Hindlimb muscle (tissue), 1 donor: Measurements from ENCODE around the gene PPP1R13B. TPM values are rescaled to one million over a fixed set of nuclear protein-coding genes. Genes with fewer than 3 reads are reported as not detected.

ENCODE experiments used
- DNase-seq: peaks from one replicate; pipeline ENCODE4 v3.0.0-alpha.2; 2013
- polyA plus RNA-seq: library from polyadenylated mRNA; unstranded; fragments of 120-200 nt; gene quantifications from one replicate; pipeline ENCODE4 v1.2.1, GENCODE V29; 2013; ENCODE audit not compliant: insufficient read length

Gene PPP1R13B
- polyA plus RNA-seq, 1 donor, result 13.6 TPM

DNA sequence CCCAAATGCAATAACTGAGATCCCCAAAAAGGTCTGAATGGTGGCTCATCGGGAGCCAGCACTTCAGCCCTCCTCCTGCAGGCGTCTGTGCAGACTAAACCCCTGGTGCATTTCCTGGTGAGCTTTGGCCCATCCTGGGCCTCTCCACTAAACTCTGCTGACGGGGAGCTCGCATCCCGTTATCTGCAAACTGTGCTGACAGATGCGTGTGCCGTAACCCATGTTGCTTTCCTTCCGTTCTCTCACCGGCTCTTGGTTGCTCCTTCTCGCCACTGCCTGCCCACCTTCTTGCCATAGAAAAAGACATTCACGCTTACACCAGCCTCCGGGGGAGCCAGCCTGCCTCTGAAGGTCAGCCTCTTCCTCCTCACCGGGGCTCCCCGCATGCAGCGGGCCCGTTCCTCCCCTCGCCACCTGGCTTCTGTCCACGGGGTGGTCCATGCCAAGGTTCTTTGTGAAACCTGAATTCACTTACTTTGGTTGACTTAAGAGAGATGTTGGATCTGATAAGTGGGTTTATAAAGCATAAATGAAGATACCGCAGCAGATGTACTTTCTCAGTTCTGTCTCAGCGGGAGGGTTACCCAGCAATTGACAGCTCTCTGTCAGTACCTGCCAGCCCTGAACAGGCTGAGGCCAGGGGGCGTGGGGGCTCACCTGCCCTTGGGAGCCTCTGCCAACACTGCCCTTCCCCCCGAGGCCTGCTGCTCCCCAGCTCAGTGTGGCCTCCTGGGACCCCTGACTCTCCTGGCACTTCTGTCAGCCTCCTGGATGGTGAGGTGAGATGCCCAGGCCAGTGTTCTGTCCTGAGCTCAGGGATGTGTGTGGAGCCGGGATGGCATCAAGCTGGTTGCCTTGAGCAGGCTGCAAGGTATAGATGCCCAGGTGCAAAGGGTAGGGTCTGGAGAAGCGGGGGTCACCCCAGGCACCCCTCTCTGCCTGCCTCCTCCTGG is 117.6 kb downstream of the PPP1R13B start:
- DNase-seq, result no peak

DNA sequence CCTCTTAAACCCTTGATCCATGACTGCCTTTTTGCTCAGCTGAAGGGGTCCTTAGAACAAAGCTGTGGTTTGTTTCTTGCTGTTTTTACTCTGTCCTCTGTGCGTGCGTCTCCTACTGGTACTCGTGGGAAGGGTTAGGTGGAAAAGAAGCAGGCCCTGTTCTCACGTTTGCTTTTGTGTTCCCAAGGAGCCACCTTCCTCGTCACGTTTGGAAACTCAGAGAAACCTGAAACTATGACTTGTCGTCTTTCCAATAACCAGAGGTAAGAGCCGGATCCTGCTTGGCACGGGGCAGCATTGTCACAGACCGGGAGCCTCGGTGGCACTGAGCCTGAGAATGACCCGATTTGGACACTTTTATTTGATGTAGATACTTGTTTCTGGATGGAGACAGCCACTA is 118.7 kb downstream of the PPP1R13B start:
- no peak for DNase-seq

DNA sequence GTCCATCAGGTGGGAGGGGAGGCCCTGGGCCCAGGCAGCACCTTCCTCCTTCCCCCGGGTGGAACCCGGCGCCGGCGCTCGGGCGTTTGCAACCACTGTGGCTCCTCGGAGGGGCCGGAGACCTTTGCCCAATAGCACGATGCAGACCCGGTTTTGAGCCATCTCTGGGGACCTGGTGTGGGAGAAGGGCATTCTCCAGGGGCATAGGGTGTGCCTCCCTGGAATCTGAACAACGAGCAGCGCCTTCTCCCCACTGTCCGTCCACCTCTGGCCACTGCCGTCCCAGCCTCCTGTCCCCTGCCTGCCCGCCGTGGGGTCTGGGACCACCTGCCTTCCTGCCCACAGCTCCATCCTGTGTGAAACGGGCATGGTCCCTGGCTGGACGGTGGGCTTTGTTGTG is 119.2 kb downstream of the PPP1R13B start:
- DNase-seq, result no peak

DNA sequence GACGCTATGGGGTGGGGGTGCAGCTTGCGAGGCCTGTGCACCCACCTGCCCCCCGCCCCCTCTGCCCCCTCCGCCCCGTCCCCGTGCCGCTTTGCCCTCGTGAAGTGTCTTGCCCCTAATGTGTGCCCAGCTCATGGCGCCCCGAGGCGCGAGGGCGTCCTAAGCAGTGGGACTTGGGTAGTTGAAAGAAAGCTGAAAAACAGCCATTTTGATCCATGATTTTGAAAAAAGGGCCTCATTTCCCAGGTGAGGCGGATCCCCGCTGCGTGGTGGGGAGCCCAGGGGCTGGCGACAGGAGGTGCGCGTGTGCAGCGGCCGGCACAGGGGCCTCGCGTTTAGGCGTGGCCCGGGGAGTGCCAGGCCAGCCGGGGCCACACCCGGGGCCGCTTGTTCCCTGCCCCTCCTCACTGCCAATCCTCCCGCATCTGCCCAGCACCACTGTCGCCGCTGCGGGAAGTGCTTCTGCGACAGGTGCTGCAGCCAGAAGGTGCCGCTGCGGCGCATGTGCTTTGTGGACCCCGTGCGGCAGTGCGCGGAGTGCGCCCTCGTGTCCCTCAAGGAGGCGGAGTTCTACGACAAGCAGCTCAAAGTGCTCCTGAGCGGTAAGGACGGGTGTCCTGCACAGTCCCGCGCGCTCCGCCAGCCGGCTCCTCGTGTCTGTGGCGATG is 119.9 kb downstream of the PPP1R13B start:
- no peak for DNase-seq

DNA sequence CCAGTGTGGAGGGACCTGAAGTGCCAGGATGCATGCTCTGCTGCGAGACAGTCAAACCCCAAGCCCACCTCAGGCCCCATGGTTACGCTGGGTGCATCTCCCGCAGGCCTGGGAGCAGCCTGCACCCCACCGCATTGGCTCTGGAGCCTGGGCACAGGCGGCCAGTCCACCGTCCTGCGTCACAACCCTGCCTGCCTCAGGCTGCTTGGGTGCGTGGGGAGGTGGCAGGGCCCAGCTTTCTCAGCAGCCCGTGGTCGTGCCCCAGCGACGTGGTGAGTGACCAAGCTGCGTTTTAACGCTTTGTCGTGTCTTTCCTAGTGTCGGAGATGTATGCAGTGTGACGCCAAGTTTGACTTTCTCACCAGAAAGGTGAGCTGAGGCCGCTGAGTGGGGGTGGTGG is 120.9 kb downstream of the PPP1R13B start:
- no peak for DNase-seq

DNA sequence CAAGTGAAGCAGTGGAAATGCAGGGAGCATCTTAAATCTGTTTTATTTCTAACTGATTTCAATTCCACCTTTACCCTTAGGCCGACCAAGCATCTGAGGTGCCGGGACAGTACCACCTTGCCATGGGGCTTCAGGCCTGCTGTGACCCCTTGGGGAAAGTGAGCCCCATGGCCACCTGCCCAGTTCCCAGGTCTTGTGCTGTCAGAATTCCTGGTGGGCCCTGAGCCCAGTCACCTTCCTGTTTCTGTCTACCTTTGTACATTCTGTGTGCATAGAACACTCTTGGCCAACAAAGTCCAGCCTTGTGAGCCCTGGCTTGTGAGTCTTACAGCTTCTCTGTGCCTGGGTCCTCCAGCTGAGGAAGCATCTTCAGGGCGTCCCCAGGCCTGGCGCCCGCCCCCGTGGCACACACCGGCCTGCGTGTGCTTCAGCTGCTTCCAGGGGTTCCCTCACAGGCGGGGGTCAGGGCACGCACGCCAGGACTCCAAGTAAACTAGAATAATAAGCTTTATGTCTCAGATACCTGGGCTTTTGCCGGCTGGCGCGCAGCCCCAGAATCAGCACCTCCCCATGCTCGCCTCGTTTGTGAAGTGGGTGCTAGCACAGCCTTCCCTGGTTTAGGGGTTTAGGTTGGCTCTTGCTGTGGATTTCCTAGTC is 121.5 kb downstream of the PPP1R13B start:
- no peak for DNase-seq

DNA sequence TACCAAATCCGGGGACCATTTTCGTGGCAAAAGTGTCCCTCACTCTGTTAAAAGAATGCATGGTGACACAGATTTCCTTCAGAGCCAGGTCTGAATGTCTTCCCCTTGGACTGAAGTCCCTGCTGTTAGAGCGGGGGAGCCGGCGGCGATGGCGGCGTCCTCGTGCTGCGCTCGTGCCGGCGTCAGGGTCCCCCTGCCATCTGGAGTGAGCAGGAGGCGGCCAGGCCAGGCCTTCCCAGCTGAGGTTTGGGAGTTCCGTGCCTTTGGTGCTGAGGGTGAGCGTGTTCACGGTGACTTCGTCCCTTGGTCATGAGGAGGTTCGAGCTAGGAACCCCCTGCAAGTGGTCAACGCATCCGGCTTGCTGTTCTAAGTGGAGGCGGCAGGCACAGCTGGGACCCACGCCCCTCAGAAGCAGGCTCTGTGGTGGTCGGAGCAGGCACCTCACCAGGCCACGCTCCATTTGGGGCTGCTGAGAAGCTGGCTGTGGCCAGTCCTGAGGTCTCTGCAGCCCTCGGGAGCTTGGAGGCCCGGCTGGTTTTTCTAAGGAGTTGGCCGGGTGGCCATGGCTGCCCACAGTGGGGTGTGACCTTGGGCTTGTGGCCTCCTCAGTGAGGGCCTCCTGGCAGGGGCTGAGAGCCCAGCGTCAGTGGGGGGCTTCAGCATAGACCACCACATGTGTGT is 122.2 kb downstream of the PPP1R13B start:
- no peak for DNase-seq

DNA sequence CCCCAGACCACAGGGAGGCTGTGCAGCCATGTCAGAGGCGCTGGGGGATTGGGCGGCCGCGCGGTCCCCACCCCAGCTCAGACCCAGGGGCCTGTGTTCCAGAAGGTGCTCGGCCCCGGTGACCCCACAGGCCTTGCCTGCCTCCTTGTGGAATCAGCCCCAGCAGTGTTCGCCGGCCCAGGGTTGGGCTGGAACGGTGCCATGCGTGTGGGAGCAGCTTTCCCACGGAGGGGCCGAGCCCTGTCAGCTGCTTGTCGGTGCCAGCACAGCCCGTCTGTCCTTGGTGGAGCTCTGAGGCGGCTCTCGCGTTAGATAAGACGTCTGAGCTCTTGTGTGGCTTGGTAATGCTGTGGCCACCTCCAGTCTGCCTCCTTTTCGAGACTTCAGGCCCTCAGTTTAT is 123.3 kb downstream of the PPP1R13B start:
- DNase-seq, result no peak

DNA sequence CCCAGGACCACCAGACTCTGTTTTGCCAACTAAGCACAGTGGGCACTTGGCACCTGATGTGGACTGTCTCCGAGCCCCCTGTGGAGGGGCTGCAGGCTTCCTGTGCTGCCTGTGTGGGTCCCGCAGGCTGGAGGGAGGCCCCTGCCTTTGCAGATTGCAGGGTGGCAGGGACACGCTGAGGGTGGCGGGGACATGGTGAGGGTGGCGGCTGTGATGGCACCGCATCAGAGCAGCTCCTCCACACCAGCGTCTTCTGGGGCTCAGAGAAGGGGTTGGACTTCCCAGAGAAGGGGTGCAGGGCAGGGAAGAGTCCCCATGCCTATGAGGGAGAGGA is 123.7 kb downstream of the PPP1R13B start:
- DNase-seq, result no peak

DNA sequence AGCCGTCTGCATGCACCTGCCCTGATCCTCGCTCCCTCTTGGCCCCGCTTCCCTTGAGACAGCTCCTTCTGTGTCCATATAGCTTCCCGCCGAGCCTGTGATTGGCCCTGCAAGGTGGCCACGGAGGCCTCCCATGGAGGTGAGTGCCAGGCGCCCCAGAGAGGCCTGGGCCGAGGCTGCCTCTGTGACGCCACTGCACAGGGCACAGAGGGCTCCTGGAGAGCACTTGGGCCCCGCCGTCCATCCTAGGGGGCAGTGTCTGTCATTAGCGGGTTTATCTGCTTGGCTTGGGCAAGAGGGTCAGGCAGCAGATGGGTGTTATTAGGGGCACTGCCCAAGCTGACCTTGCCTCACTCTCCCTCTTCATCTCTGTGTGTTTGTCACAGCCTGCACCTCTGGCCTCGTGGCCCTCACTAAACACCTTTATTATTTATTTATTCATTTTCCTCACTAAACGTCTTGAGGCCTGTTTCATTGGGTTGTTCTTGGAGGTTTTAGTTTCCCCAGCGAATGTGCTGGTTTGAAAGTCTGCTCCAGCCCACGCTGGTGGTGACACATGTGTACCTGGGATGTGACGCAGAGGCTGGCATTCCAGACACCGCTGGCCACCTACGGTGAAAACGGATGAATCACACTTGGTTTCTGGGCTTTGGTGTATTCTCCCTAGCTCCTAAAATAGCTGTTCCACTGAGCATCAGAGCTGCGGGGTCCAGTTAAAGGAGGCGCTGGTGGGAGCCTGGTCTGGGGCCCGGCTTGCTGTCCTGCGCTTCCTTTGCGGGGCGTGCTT is 125.8 kb downstream of the PPP1R13B start:
- DNase-seq, result no peak

DNA sequence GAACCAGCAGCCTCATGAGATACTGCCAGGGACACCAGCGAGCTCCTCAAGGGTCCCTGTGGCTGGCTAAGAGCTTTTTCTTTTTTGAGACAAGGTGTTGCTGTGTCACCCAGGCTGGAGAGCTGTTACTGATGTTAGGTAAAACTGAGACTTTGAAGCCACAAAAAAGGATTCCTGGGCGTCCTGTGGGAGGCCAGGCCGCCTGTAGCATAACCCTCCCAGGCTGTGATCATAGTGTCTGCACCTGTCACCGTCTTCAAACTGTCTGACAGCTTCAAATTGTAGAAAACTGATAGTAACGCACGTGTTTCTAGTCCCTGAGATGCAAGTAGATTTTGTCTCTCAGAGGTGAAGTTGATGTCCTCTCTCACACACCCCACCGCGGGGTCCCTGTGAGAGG is 127.6 kb downstream of the PPP1R13B start:
- DNase-seq, result no peak

DNA sequence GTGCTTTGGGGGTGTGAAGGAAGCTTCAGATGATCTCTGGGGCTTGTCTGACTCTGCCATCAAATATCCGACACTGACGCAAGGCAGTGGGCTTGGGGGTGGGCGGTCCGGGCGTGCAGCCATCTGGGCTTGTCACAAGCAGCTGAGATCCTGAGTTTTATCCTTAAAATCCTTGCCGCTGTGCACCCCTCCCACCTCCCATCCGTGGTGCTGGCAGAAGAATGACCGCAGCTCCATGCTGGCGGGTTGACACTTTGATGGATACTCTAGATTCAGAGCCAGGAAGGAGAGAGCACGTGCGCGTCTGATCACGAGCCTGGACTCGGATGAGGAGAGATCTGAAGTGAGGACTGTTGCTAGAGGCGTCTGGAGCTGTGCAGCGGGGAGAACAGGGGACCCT is 128.8 kb downstream of the PPP1R13B start:
- peak; percentile 38 for DNase-seq

DNA sequence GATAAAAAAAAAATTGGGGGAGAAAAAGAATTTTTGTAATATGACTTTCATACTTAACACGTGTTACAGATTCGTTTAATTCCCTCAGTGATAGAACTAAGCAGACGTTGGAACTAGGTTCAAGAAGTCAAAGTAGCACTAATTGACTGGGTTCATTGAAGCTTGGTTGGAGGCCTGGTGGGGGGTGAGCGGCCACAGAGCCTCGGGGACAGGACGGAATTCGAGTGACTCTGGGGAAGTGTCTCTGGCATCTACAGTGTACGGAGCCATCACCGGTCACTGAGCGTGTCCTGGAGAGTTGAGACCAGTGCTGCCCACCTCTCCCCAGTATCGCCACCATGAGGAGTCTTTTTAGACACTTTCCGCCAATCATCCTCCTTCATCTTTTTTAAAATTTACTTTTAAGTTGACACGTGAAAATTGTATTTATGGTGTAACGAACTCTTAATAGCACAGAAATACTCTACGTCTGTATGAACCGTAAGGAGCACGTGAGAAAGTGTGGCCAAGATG is 130.4 kb downstream of the PPP1R13B start:
- DNase-seq, result no peak

DNA sequence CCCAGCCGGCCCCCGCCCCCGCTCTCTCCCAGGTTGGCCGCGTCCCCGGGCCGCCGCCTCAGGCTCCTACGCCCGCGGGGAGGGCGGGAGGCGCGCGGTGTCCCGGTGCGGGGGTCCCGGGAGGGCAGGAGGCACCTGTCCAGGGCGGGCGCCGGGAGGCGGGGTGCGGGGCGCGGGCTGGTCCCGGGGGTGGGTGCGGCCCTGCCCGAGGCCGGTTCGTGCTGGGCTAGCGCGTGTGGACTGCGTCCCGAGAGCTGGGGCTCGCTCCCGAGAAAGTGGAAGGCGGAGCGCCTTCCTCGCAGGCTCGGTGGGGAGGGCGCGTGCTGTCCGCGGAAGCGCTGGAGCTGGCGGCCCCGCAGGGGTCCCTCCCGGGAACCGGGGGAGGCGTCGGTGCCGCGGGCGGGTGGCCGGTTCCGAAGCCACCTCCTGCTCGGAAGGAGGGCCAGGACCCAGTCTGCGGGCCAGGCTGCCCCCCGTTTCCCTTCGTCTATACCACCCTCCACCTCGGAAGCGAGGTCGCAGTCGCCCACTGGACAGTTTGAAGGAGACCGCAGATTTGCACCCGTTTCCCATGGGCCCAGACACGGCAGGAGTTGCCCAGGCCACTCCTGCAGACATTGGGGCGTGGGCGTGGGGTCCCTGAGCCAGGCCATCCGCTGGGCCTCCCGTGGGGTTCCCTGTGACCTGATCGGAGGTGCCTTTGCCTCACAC is 131.1 kb downstream of the PPP1R13B start:
- no peak for DNase-seq

DNA sequence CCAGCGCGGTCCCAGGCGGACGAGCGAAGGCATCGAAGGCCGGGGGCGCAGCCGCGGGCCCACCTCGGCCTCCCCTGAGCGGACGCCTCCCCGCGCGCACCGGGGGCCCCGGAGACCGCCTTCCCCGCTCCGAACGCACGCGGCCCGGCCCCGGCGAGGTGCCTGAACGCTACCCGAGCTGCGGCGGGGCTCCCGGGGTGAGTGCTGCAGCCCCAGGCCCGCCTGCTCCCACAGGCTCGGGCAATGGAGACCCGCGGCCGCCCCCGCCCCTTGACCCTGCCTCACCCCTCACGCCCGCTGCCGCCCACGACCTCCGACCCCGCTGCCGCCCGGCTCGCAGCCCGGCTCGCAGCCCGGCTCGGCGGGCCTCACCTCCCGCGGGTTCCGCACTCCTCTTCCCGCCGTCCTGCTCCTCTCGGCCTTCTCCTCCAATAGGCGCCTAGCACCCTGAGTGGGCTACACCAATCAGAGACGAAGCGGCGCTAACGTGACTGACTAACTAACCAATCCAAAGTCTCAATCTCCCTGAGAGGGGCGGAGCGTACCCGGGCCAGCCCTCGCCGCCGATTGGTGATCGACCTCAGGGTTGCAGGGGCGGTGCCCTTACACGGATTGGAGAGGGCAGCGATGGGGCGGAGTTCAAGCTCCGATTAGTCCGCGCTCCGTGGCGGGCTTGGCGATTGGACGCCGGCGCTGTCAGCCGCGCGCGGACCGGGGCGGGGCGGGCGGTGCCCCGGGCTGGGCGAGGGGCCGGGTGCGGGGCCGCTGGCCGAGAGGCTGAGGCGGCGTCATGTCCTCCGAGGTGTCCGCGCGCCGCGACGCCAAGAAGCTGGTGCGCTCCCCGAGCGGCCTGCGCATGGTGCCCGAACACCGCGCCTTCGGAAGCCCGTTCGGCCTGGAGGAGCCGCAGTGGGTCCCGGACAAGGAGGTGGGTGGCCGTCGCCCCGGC is 132.0 kb downstream of the PPP1R13B start, which contains the start of the genes XRCC3 and ZFYVE21:
TSS of gene XRCC3 (minus strand) at position 400 of the 949 bp plus-strand sequence. CDS start 4,364 bp downstream, outside the sequence.
TSS of gene ZFYVE21 (plus strand) at position 759 of the 949 bp plus-strand sequence. CDS start at position 791, 32 bp downstream.
- DNase-seq, result peak; percentile 98

DNA sequence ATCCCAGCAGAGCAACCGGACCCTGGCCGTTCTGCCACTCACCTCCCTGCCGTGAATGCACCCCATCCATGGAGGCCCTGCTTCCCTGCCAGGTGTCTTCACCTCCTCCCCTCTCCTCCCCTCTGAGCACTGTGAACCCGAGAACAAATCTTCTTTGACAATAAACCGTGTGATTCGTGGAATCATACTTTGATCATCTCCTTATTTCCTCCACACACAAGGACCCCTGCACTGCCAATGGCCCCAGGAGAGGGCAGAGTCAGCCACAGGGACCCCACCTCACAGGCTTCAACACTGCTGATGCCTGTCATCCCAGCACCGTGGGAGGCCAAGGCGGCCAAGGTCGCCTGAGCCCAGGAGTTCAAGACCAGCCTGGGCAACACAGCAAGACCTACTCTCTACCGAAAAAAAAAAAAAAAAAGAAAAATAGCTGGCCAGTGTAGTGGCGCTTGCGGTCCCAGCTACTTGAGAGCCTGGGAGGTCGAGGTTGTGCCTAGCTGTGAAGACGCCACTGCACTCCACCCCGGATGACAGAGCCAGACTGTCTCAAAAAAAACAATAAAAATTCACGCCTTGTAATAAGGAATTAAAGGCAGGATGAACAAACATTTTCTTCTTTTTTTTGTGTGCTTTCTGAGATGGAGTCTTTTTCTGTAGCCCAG is 133.2 kb downstream of the PPP1R13B start:
- no peak for DNase-seq

DNA sequence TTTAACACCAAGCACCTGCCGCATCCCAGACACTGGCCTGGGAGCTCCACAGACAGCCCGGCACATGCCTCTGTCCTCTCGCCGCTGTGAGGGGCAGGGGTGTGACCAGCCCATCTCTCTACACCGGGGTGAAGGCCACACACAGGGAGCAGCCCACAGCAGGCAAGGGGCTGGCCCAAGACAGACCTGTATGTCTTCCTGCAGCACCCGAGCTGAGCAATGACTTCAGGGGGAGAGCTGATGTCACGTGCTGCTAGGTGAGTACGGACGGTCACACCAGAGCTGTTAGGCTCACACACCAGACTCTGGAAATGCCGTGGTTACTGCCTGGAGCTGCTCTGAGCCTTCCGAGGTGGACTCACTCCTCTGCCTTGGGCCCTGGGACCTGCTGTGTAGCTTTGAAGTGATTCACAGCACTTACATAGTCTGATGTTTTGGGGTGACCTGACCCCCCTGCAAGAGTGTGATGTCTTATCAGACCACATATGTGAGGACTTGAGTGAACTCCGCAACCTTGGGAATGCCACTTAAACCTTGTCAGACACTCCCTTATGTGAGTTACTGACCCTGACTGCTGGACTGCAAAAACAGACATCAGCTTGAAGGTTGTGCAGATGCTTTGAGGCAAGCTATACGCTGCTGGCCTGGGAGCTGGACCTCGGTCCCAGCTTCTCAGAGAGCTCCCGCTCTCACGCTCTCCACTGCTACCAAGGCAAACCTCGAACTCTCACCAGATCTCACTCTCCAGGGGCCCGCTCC is 133.9 kb downstream of the PPP1R13B start:
- DNase-seq, result no peak

DNA sequence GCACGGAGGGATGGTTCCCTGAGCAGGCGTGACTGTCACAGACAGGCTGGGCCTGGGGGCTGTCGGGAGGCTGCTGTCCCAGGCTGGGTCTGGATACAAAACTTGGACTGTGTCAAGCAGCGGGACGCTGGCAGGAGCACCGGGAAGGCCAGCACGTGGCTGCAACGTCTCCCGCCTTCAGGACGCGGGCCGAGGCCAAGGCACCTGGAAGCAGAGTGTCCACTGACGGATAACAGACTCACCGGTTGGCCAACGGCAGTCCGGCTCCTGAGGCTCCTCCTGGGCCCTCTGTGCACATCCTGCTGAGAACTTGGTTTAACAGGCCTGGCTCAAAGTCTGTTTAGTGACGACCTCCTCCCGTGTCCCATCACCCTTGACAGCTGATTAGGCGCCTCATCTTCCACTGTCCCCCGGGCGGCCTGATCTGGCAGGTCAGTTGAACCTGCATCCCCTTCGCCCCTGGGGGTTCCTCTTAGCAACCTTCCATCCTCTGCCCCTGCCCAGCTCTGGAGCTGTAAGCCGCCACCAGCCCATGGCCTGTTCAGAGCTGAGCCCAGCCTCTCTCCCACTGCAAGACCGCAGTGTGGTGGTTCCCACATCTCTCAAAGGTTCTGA is 134.6 kb downstream of the PPP1R13B start:
- DNase-seq, result no peak
